ENCODE data around the gene MAP4K5. TPM values are rescaled to one million over a fixed set of nuclear protein-coding genes. Genes with fewer than 3 reads are reported as not detected.

Gene MAP4K5
- total RNA-seq, 2 experiments from 2014 or later, result 22.0 TPM

- H3K36me3 Mint-ChIP-seq (ENCODE audit: low read depth), result no peaks in the 10 kb centered on the region
- CTCF ChIA-PET, result interaction anchor here (1.2 to 1.4 kb wide), 2 partner anchors 10 to 82 kb away, joined by 4 read pairs; no protein-coding TSS in a partner anchor
- H3K27me3 Mint-ChIP-seq, result no peaks in the 10 kb centered on the region
- peaks cover 2% of the 10 kb centered on the region for H3K9me3 Mint-ChIP-seq
- POLR2A ChIA-PET, result no interaction called here
- H3K27ac Mint-ChIP-seq, result no peak overlapping the region
- no peak overlapping the region for H3K4me3 Mint-ChIP-seq
- no peak for DNase-seq
- no peaks in the 10 kb centered on the region for H3K4me1 Mint-ChIP-seq
Measured at GRCh38 chr14:50402965-50403364, 129.4 kb downstream of the MAP4K5 start.

GRCh38 chr14:50400461-50400860 is 131.9 kb downstream of the MAP4K5 start:
- POLR2A ChIA-PET, result no interaction called here

GRCh38 chr14:50399251-50400032 is 132.9 kb downstream of the MAP4K5 start:
- no peak for DNase-seq
- Mint-ChIP-seq H3K4me3 (no peak overlapping the region), H3K4me1 (peaks cover 15% of the 10 kb centered on the region), H3K9me3 (no peaks in the 10 kb centered on the region), H3K36me3 (ENCODE audit: low read depth) (no peaks in the 10 kb centered on the region), H3K27ac (no peak overlapping the region), H3K27me3 (peaks cover 6% of the 10 kb centered on the region)
- CTCF ChIA-PET, result no interaction called here
- POLR2A ChIA-PET, result no interaction called here

More at GRCh38 chr14:50400461-50400860, 131.9 kb downstream of the MAP4K5 start:
- H3K9me3 Mint-ChIP-seq, result no peaks in the 10 kb centered on the region
- H3K36me3 Mint-ChIP-seq (ENCODE audit: low read depth), result no peaks in the 10 kb centered on the region
- H3K4me1 Mint-ChIP-seq, result peaks cover 15% of the 10 kb centered on the region
- no peak overlapping the region for H3K4me3 Mint-ChIP-seq
- CTCF ChIA-PET, result no interaction called here
- H3K27me3 Mint-ChIP-seq, result peaks cover 6% of the 10 kb centered on the region
- no peak for DNase-seq
- H3K27ac Mint-ChIP-seq, result no peak overlapping the region

- H3K27me3 Mint-ChIP-seq, result peaks cover 6% of the 10 kb centered on the region
- peaks cover 15% of the 10 kb centered on the region for H3K4me1 Mint-ChIP-seq
- no peaks in the 10 kb centered on the region for H3K9me3 Mint-ChIP-seq
- no peaks in the 10 kb centered on the region for H3K36me3 Mint-ChIP-seq (ENCODE audit: low read depth)
- no peak for DNase-seq
- no peak overlapping the region for H3K27ac Mint-ChIP-seq
- ChIA-PET CTCF (interaction anchor here (2.9 kb wide), 1 partner anchor 77 kb away, joined by 10 read pairs; no protein-coding TSS in a partner anchor), POLR2A (interaction anchor here (2.5 kb wide), 1 partner anchor 77 kb away, joined by 8 read pairs; no protein-coding TSS in a partner anchor)
- H3K4me3 Mint-ChIP-seq, result no peak overlapping the region
Measured at GRCh38 chr14:50398189-50398580, 134.2 kb downstream of the MAP4K5 start.

GRCh38 chr14:50397390-50398188 is 134.8 kb downstream of the MAP4K5 start:
- POLR2A ChIA-PET, result interaction anchor here (1.5 to 5.0 kb wide), 3 partner anchors 34 to 85 kb away, joined by 5 to 23 read pairs (median 8); partner anchors contain the start of genes DMAC2L and L2HGDH
- no peak overlapping the region for H3K27ac Mint-ChIP-seq
- H3K27me3 Mint-ChIP-seq, result peaks cover 6% of the 10 kb centered on the region
- no peak for DNase-seq
- H3K4me1 Mint-ChIP-seq, result peaks cover 15% of the 10 kb centered on the region
- H3K36me3 Mint-ChIP-seq (ENCODE audit: low read depth), result no peaks in the 10 kb centered on the region
- CTCF ChIA-PET, result interaction anchor here (0.7 to 2.9 kb wide), 2 partner anchors 76 to 420 kb away, joined by 5 to 10 read pairs; no protein-coding TSS in a partner anchor
- peak overlapping the region; percentile 55 for H3K4me3 Mint-ChIP-seq
- no peaks in the 10 kb centered on the region for H3K9me3 Mint-ChIP-seq

GRCh38 chr14:50396631-50397389 is 135.6 kb downstream of the MAP4K5 start, which contains the start of gene CDKL1:
Gene CDKL1, minus strand, starts transcription at chr14:50396881. Its CDS starts 1,013 bp downstream, at chr14:50395868.
- no peak within 1 kb of the TSS for H3K27ac Mint-ChIP-seq
- peak within 1 kb of the TSS; percentile 78 for H3K4me3 Mint-ChIP-seq
- peaks cover 15% of the 10 kb centered on the region for H3K4me1 Mint-ChIP-seq
- H3K9me3 Mint-ChIP-seq, result no peaks in the 10 kb centered on the region
- no peaks in the 10 kb centered on the region for H3K36me3 Mint-ChIP-seq (ENCODE audit: low read depth)
- peak; percentile 39 for DNase-seq
- H3K27me3 Mint-ChIP-seq, result peaks cover 6% of the 10 kb centered on the region
- POLR2A ChIA-PET, result interaction anchor here (0.5 to 5.0 kb wide), 7 partner anchors 20 to 253 kb away, joined by 3 to 23 read pairs (median 4); partner anchors contain the start of genes DMAC2L and L2HGDH
- CTCF ChIA-PET, result interaction anchor here (0.6 to 2.9 kb wide), 4 partner anchors 76 to 421 kb away, joined by 3 to 10 read pairs (median 4); partner anchors contain the start of gene MAP4K5

- no peak overlapping the region for H3K27ac Mint-ChIP-seq
- POLR2A ChIA-PET, result interaction anchor here (5.0 kb wide), 1 partner anchor 32 kb away, joined by 23 read pairs; no protein-coding TSS in a partner anchor
- peaks cover 6% of the 10 kb centered on the region for H3K27me3 Mint-ChIP-seq
- peak overlapping the region; percentile 78 for H3K4me3 Mint-ChIP-seq
- no peaks in the 10 kb centered on the region for H3K36me3 Mint-ChIP-seq (ENCODE audit: low read depth)
- peaks cover 15% of the 10 kb centered on the region for H3K4me1 Mint-ChIP-seq
- H3K9me3 Mint-ChIP-seq, result no peaks in the 10 kb centered on the region
- CTCF ChIA-PET, result interaction anchor here (2.1 kb wide), 1 partner anchor 75 kb away, joined by 7 read pairs; no protein-coding TSS in a partner anchor
- DNase-seq, result no peak
Measured at GRCh38 chr14:50395448-50395847, 136.9 kb downstream of the MAP4K5 start.

- Mint-ChIP-seq H3K4me3 (no peak overlapping the region), H3K36me3 (ENCODE audit: low read depth) (no peaks in the 10 kb centered on the region), H3K27ac (no peak overlapping the region), H3K27me3 (peaks cover 6% of the 10 kb centered on the region), H3K9me3 (no peaks in the 10 kb centered on the region), H3K4me1 (peaks cover 15% of the 10 kb centered on the region)
- ChIA-PET CTCF (interaction anchor here (2.1 kb wide), 1 partner anchor 74 kb away, joined by 7 read pairs; no protein-coding TSS in a partner anchor), POLR2A (interaction anchor here (5.0 kb wide), 1 partner anchor 31 kb away, joined by 23 read pairs; no protein-coding TSS in a partner anchor)
- no peak for DNase-seq
Measured at GRCh38 chr14:50394713-50395112, 137.7 kb downstream of the MAP4K5 start.

GRCh38 chr14:50389668-50390441 is 142.5 kb downstream of the MAP4K5 start:
- ChIA-PET CTCF (no interaction called here), POLR2A (no interaction called here)
- no peak for DNase-seq
- H3K27ac Mint-ChIP-seq, result no peak overlapping the region
- H3K27me3 Mint-ChIP-seq, result no peaks in the 10 kb centered on the region
- no peaks in the 10 kb centered on the region for H3K36me3 Mint-ChIP-seq (ENCODE audit: low read depth)
- no peaks in the 10 kb centered on the region for H3K4me1 Mint-ChIP-seq
- H3K4me3 Mint-ChIP-seq, result no peak overlapping the region
- H3K9me3 Mint-ChIP-seq, result no peaks in the 10 kb centered on the region

GRCh38 chr14:50388256-50388931 is 144.0 kb downstream of the MAP4K5 start:
- CTCF ChIA-PET, result no interaction called here
- DNase-seq, result no peak
- POLR2A ChIA-PET, result no interaction called here
- H3K4me1 Mint-ChIP-seq, result no peaks in the 10 kb centered on the region
- H3K27me3 Mint-ChIP-seq, result no peaks in the 10 kb centered on the region
- no peaks in the 10 kb centered on the region for H3K36me3 Mint-ChIP-seq (ENCODE audit: low read depth)
- no peak overlapping the region for H3K27ac Mint-ChIP-seq
- no peak overlapping the region for H3K4me3 Mint-ChIP-seq
- H3K9me3 Mint-ChIP-seq, result no peaks in the 10 kb centered on the region

- Mint-ChIP-seq H3K4me3 (no peak overlapping the region), H3K9me3 (no peaks in the 10 kb centered on the region), H3K27me3 (no peaks in the 10 kb centered on the region), H3K27ac (no peak overlapping the region), H3K4me1 (no peaks in the 10 kb centered on the region), H3K36me3 (ENCODE audit: low read depth) (no peaks in the 10 kb centered on the region)
- ChIA-PET POLR2A (no interaction called here), CTCF (no interaction called here)
- DNase-seq, result no peak
Measured at GRCh38 chr14:50387548-50387947, 144.8 kb downstream of the MAP4K5 start.
